WI38 (cell line): ENCODE data around the gene ADAMTS9.

ENCODE experiments used
- H3K4me3 ChIP-seq: 2 replicates; pipeline ENCODE4 v1.5.1; 2011; ENCODE audit warnings: low read depth, mild to moderate bottlenecking, control low read depth, low read length
- TF ChIP-seq, protein P1 (sequence below): IDR thresholded peaks from 2 replicates; pipeline ENCODE4 v1.5.1; 2012; ENCODE audit warnings: low read depth, mild to moderate bottlenecking, control low read depth, low read length

The ADAMTS9 gene

DNA sequence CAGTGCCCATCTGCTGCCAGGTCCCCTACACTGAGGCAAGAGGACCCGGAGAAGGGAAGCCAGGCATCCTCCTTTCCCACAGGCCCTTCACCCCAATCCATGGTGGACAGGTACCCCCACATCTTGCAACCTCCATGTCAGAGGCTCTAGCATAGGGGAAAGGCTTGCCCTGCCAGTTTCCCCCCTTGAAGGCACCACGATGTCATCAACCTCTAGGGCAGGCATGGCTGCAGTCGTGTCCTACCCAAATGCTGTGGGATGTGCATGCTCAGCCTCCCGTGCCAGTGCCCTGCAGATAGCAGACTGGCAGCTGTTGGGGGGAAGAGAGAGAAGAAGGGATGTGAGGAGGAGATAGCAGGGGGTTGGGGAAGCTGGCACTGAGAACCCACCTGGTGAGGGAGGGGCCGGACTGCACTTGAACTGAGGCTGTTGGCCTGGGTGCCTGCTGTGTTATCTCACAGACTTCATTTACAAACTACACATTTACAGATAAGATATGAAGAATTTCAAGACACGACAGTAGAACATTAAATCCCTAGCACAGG lies 197.5 kb downstream of the ADAMTS9 start:
- TF ChIP-seq, protein P1, sequence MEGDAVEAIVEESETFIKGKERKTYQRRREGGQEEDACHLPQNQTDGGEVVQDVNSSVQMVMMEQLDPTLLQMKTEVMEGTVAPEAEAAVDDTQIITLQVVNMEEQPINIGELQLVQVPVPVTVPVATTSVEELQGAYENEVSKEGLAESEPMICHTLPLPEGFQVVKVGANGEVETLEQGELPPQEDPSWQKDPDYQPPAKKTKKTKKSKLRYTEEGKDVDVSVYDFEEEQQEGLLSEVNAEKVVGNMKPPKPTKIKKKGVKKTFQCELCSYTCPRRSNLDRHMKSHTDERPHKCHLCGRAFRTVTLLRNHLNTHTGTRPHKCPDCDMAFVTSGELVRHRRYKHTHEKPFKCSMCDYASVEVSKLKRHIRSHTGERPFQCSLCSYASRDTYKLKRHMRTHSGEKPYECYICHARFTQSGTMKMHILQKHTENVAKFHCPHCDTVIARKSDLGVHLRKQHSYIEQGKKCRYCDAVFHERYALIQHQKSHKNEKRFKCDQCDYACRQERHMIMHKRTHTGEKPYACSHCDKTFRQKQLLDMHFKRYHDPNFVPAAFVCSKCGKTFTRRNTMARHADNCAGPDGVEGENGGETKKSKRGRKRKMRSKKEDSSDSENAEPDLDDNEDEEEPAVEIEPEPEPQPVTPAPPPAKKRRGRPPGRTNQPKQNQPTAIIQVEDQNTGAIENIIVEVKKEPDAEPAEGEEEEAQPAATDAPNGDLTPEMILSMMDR, result no peak
- no peak overlapping the region for H3K4me3 ChIP-seq

DNA sequence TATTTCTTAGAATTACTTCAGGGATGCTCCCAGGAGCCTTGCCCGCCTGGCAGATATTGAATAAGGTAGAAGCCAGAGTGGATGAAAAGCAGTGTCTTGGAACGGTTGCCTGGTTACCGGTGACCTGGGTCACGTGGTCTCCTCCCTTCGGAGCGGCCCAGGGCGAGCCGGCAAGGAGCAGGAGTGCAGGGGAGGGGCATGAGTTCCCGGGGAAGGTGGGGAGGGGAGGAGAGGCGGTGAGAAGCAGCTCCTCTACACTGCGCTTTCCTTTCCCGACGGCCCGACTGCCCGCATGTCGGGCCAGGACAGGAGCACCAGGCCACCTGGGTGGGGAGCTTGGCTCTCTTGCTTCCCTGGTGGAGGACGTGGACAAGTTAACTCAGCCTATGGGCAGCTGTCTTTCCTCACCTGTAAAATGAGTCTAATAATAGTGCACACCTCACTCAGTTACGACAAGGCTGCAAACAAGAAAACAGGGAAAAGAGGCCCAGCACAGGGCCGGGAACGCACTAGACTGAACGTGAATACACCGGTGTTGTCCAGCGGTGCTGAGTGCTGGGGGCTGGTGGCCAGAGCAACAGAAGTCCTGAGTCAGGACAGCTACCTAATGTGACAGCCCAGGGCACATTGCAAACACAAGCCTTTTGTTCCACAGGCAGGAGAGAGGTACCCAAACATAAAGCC lies 198.3 kb downstream of the ADAMTS9 start:
- TF ChIP-seq, protein P1, result no peak
- H3K4me3 ChIP-seq, result no peak overlapping the region

DNA sequence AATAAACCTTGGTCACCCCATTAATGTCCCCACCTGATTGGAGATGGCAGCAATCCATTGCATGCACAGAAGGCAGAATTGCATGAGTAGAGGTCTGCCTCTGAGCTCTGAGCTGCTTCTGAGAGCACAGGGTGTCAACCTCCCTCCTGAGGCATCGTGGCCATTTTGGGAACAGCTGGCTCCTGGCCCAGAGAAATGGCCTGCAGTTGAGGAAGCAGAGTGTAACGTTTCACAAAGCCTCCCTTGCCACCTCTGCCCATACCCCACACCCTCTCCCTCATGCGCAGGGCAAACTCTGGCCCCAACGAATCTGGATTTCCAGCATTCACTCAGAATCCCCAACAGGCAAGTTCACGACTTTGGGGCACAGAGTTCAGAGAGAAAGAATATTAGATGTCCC lies 198.9 kb downstream of the ADAMTS9 start:
- H3K4me3 ChIP-seq, result no peak overlapping the region
- TF ChIP-seq, protein P1, result no peak

DNA sequence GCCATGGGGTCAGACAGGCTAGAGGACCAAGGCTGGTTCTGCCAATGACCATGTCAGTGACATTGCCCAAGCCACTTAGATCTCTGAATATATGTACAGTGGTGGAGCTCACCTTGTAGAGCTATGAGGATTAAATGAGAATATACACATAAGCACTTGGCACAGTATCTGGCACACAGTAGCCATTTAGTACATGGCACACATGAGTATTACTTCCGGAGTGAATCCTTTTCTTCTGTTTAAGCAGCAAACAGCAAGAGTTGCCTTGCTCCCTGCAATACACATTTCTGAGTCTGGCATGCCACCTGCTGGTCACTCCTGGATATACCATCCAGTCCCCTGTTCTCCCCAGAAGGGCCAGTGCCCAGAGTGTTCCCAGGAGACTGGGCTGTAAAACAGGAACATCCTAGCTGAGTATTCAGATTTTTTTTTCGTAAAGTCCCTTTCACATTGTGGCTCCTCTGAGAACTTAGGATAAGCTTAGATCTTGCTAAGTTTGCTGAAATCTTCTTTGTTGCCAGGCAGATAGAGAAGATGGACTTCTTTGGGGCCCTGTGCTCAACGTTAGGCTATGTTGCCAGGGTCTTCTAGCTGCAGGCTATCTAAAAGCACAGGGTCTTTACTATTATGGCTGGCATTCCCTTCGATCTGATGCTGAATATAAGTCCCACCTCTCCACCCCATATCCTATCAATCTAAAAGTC lies 203.4 kb downstream of the ADAMTS9 start:
- H3K4me3 ChIP-seq, result no peak overlapping the region
- TF ChIP-seq, protein P1, result peak; percentile 76

DNA sequence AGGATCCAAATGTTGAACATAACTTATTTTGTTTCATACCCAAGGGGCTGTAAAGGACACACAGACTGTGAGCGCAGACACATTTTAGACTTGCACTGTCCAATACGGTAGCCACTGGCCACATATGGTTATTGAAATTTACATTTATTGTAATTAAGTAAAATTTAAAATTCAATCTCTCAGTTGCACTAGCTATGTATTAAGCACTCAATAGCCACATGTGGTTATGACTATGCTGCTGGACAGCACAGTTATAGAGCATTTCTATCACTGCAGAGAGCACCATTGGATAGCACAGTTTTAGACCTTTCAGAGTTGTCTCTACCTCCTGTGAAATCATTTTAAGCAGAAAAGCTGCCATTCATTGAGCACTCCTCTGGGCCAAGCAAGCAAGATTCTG lies 204.3 kb downstream of the ADAMTS9 start:
- H3K4me3 ChIP-seq, result no peak overlapping the region
- TF ChIP-seq, protein P1, result no peak

DNA sequence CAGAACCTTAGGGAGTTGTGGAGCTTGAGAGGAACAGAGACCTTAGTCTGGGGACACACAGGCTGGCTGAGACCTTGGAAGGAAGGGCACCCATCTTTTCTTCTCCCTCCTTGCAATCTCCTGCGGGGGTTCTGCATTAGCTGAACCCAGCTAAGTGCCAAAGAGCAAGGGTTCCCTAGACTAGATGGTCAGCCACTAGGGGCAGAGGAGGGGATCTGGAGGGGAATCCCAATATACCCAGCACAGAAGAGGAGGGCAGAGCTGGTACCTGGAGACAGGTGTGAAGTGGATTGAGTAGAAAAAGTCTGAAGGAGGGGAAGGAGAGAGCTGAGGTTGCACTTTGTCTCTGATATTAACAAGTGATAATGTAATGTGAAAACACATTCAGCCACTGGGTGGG lies 212.8 kb downstream of the ADAMTS9 start:
- TF ChIP-seq, protein P1, result no peak

DNA sequence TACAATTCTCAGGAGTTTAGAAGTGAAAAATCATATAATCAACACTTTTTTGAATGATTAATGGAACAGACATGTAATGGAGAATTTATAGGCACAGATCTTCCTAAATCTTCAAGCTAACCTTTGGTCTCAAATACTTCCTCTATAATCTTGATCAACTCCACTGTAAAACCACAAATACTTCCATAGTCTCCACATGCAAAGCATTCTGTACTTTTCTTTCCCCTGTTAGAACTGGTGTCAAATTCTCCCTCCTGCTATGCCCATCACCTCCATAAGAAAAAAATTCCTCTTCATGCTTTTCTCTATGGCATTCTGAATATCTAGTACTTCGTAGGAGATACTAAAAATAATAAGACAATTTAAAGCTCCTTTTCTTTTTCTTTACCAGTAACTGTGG lies 214.3 kb downstream of the ADAMTS9 start:
- TF ChIP-seq, protein P1, result no peak
- H3K4me3 ChIP-seq, result no peak overlapping the region

More for the DNA sequence above, 212.8 kb downstream of the ADAMTS9 start:
- no peak overlapping the region for H3K4me3 ChIP-seq
